Fibroblast of lung (primary cell): ENCODE data around the gene RBM20.

Experiments used
- EZH2 ChIP-seq: IDR thresholded peaks from 2 replicates; pipeline ENCODE4 v1.5.1; 2012; ENCODE audit warnings: low read length, control low read depth, mild to moderate bottlenecking; ENCODE audit errors: missing control alignments
- TF ChIP-seq, protein P1 (sequence below), 2 donors: IDR thresholded peaks in 1 of 2; conservative IDR thresholded peaks in 1 of 2; 1 replicate in 1 of 2; 2 replicates in 1 of 2; pipeline ENCODE4 v1.5.1; 2011 to 2012; ENCODE audit warnings: low read length in 2 of 2, control low read depth in 1 of 2, inconsistent platforms in 1 of 2, low read depth in 1 of 2, mild to moderate bottlenecking in 1 of 2

DNA sequence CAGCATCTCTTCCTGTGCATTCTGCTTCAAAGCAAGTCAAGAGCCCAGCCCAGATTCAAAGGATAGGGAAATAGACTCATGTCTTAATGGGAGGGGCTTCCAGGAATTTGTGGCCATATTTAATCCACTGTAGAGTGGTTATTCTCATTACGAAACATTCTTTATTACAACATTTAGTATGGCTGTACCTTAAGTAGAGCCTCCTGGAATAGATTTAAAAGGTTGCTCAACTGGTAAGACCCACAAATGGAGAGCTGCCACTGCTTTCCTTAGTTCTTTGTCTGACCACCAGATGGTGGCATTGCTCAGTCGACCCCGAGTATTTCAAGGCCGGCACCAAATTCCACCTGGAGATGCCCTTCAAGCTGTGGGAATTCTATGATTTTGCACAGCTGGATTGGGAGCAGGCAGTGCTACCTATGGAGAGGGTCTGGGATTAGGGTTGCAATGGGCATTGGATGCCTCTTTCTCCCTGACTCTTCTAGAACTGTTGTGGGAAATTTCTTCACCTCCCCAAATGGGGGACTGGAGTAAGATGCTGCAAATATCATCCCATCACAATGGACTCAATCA lies 102.2 kb downstream of the RBM20 start:
- TF ChIP-seq, protein P1, sequence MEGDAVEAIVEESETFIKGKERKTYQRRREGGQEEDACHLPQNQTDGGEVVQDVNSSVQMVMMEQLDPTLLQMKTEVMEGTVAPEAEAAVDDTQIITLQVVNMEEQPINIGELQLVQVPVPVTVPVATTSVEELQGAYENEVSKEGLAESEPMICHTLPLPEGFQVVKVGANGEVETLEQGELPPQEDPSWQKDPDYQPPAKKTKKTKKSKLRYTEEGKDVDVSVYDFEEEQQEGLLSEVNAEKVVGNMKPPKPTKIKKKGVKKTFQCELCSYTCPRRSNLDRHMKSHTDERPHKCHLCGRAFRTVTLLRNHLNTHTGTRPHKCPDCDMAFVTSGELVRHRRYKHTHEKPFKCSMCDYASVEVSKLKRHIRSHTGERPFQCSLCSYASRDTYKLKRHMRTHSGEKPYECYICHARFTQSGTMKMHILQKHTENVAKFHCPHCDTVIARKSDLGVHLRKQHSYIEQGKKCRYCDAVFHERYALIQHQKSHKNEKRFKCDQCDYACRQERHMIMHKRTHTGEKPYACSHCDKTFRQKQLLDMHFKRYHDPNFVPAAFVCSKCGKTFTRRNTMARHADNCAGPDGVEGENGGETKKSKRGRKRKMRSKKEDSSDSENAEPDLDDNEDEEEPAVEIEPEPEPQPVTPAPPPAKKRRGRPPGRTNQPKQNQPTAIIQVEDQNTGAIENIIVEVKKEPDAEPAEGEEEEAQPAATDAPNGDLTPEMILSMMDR (conservative IDR thresholded peaks at IDR 0.05 in 1 of 2, IDR thresholded peaks at IDR 0.05 in 1 of 2; ENCODE audit: low read depth in 1 of 2, low read length in 2 of 2): peak; percentile 73 to 83
- no peak for TF ChIP-seq EZH2
